Activated T-cell treated with anti-CD3 and anti-CD28 coated beads, Interleukin-2, amount 50 U/mL, for 4 hours (primary cell): ENCODE results near the gene FRMD5. TPM values are rescaled to one million over a fixed set of nuclear protein-coding genes. Genes with fewer than 3 reads are reported as not detected.

ENCODE experiments used
- ATAC-seq, 2 donors: fragments of 200-7000 bp; cut with Tn5 transposase; one replicate each; pipeline ENCODE4 v1.10.0; 2021
- DNase-seq: peaks from one replicate; pipeline ENCODE4 v3.0.0-alpha.2; 2020
- H3K27me3 Mint-ChIP-seq: one replicate; pipeline ENCODE4 v1.8.0; 2021; ENCODE audit warnings: low read depth, mixed read lengths
- H3K36me3 Mint-ChIP-seq: one replicate; pipeline ENCODE4 v1.8.0; 2022; ENCODE audit warnings: mixed read lengths; ENCODE audit not compliant: insufficient read depth
- H3K4me1 Mint-ChIP-seq: one replicate; pipeline ENCODE4 v1.8.0; 2021; ENCODE audit warnings: low read depth, mixed read lengths
- H3K4me3 Mint-ChIP-seq: one replicate; pipeline ENCODE4 v1.8.0; 2021; ENCODE audit warnings: mild to moderate bottlenecking, moderate library complexity, mixed read lengths
- H3K9me3 Mint-ChIP-seq: one replicate; pipeline ENCODE4 v1.8.0; 2021; ENCODE audit warnings: mixed read lengths
- total RNA-seq, 3 donors: library from RNA; stranded (reverse); gene quantifications; one replicate each; pipeline ENCODE4 v1.2.1, GENCODE V29; 2021

The FRMD5 gene
- total RNA-seq, 3 donors from 2014 or later: 0.13 TPM; not detected in 1

DNA sequence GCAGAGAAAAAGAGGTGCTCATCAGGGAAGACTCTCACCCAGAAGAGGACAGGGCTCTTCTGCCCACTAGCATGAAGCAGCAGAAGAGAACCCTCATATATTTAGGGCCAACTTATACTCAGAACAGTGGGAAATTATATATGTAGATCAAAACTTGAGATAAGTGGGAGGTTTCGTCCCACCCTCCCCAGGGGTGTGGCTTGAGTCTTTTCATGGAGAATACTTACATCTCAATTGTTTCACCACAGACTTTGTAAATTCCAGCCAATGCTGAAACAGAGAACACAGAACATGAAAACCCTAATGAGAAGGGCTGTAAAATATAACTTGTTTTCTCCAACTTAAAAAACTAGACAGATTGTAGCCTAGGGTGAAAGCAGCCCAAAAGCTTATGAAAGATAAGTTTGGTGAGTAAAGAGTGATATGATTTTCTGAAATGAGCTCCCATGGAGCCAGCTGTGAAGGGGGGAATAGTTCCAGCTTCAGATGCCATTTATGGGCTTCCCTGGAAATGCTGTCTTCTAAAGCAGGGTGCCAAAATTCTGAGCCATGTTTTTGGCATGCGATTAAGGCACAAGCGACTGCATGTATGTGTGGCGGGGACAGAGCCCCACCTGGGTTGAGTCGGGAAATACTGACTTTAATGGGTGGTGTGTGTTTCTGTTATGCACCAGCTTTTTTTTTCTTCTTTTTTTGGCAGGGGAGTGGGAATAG, 275.4 kb downstream of the FRMD5 start:
- H3K36me3 Mint-ChIP-seq: no peaks in the 10 kb centered on the region
- H3K4me1 Mint-ChIP-seq: no peaks in the 10 kb centered on the region
- no peak for ATAC-seq
- H3K27me3 Mint-ChIP-seq: no peaks in the 10 kb centered on the region
- no peak overlapping the region for H3K4me3 Mint-ChIP-seq
- DNase-seq: no peak
- H3K9me3 Mint-ChIP-seq: no peaks in the 10 kb centered on the region

DNA sequence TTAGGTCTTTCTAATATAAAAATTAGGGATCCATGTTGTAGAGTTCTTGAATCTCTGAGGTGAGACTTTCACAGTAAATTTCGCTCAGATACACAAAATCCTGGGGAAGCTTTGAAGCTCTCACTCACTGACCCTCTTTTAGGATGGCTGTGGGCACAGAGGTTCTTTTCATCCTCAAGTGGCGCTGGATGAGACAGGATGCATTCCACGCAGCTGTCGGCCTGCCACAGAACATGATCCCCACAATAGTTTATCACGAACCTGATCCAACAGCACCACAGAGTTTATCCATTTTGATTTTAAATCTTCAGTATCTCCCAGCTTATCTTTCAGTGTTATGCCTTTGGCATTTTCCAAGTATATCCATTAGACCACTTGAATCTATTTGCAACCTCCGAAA, 276.4 kb downstream of the FRMD5 start:
- Mint-ChIP-seq H3K9me3 (no peaks in the 10 kb centered on the region), H3K36me3 (no peaks in the 10 kb centered on the region), H3K4me3 (no peak overlapping the region), H3K27me3 (no peaks in the 10 kb centered on the region), H3K4me1 (no peaks in the 10 kb centered on the region)
- no peak for DNase-seq
- no peak for ATAC-seq

DNA sequence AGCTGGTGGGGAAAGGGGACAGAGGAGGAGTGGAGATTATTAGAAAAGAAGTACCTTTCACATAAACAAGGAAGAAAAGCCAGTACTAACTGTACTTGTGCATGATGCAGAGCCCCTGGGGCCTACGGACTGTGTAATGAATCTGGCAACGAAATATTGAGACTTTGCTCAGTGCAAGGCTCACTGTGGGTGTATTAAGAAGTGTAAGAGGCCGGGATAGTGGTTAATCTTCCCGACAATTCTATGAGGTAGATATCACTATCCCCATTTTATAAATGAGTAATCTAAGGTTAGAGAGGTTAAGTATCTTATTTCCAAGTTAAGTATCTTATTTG, 278.8 kb downstream of the FRMD5 start:
- H3K4me1 Mint-ChIP-seq: no peaks in the 10 kb centered on the region
- no peak for ATAC-seq

DNA sequence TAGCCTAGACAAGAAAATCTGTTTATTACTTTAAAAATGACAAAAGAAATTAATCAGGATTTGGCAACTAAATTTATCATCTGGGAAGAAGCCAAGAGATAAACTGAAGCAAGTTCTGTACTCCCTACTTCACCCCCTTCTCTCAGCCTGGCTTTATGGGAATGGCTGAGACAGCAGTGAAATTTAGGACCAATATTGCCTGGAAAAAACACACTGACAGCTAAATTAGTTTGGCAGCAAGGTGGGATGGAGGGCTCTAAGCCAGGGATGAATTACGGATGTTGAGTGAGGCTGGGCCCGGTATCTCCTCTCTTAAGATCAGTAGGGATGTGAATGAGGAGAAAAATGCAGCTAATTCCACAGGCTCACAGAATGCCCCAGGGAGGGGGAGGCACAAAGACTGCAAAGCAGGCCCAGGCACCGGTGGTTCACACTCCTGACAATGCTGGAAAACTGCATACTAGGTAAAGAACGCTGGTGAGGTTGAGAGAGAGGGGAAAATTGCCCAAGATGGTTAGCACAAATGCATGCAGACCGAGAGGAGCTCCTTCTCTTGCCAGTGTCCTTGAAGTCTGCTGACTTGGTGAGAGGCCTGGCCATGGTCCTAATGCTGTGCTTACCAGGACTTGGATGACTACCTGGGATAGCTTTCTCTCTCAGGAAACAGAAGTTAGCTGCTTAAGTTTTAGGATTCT, 279.3 kb downstream of the FRMD5 start:
- no peaks in the 10 kb centered on the region for H3K36me3 Mint-ChIP-seq
- no peaks in the 10 kb centered on the region for H3K9me3 Mint-ChIP-seq
- H3K4me3 Mint-ChIP-seq: no peak overlapping the region
- no peaks in the 10 kb centered on the region for H3K4me1 Mint-ChIP-seq
- DNase-seq (no peak), ATAC-seq (no peak)
- H3K27me3 Mint-ChIP-seq: no peaks in the 10 kb centered on the region

More for the DNA sequence above, 278.8 kb downstream of the FRMD5 start:
- H3K9me3 Mint-ChIP-seq: no peaks in the 10 kb centered on the region
- no peak overlapping the region for H3K4me3 Mint-ChIP-seq
- no peak for DNase-seq
- H3K27me3 Mint-ChIP-seq: no peaks in the 10 kb centered on the region
- no peaks in the 10 kb centered on the region for H3K36me3 Mint-ChIP-seq

DNA sequence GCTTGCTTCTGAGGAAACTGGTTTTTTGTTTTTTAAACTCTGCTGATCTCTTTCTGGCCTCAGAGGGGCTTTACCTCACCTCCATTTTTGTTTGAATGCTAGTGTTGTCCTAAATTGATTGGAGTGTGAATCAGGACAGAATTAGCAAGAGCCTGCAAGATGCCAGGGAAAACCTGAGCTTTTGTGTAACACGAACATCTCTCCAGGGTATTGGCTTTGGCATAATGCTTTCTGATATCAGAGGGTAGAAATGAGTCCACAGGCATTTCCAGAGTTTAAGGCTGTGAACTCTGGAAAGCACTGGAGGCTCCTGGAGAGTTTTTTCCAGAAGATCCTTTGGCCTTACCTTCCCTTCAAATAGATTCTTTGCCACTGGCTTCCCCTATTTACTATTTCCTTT, 281.1 kb downstream of the FRMD5 start:
- Mint-ChIP-seq H3K9me3 (no peaks in the 10 kb centered on the region), H3K36me3 (no peaks in the 10 kb centered on the region), H3K4me1 (no peaks in the 10 kb centered on the region), H3K27me3 (no peaks in the 10 kb centered on the region), H3K4me3 (no peak overlapping the region)
- ATAC-seq (no peak), DNase-seq (no peak)

DNA sequence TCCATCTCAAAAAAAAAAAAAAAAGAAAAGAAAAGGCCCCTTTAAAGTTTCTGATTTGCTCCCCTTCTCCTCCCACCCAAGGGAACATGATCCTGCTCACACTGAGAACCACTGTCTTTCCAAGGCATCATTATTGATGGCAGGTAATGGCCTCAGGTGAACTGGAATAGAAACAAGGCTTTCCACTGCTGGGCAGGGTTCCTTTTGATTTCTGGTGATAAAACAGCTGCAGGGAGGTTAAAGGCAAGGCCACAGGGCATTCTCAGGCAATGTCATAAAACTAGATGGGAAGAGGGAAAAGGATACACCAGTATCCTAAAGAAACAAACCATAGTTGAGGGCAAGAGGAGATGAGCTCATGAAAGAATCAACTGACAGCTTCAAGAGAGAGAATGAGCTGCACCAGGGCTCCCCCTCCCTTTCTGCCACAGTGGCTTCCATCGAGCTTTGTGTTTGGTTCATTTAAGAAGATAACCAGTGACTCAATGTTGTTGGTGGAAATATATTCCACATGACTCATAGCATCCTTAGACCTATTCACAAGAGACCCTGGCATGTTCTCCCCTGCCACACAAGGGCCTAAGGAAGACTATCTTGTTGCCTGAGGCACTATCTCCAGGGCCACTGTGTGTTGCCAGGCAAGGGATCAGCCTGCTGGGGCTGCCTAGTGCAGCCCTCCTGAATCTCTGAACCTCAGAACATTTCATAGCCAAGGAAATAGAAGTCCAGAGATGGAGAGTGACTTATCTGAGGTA, 281.9 kb downstream of the FRMD5 start:
- ATAC-seq (peak; percentile 35 to 43), DNase-seq (no peak)
- Mint-ChIP-seq H3K4me1 (no peaks in the 10 kb centered on the region), H3K4me3 (no peak overlapping the region), H3K27me3 (no peaks in the 10 kb centered on the region), H3K9me3 (no peaks in the 10 kb centered on the region), H3K36me3 (no peaks in the 10 kb centered on the region)

DNA sequence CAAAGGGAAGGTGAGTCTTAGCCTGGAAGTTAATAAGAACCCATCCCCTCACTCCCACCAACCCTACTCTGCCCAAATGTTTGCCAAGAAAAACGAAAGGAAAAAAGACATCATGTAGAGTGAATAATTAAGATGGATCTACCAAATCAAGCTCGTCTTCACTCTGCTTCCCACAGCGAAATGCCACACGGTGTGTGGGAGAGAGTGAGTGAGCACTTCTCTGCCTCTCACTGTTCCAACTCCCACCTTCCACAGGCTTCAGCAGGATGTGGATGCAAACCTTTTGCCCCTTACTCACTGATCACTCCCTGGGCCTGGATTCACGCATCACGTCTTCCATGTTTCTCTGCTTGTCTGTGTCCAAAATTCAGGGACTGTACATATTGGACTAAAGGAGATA, 282.9 kb downstream of the FRMD5 start:
- ATAC-seq: no peak
- no peaks in the 10 kb centered on the region for H3K36me3 Mint-ChIP-seq
- no peaks in the 10 kb centered on the region for H3K4me1 Mint-ChIP-seq
- H3K9me3 Mint-ChIP-seq: no peaks in the 10 kb centered on the region
- no peak overlapping the region for H3K4me3 Mint-ChIP-seq
- no peaks in the 10 kb centered on the region for H3K27me3 Mint-ChIP-seq
- DNase-seq: no peak

DNA sequence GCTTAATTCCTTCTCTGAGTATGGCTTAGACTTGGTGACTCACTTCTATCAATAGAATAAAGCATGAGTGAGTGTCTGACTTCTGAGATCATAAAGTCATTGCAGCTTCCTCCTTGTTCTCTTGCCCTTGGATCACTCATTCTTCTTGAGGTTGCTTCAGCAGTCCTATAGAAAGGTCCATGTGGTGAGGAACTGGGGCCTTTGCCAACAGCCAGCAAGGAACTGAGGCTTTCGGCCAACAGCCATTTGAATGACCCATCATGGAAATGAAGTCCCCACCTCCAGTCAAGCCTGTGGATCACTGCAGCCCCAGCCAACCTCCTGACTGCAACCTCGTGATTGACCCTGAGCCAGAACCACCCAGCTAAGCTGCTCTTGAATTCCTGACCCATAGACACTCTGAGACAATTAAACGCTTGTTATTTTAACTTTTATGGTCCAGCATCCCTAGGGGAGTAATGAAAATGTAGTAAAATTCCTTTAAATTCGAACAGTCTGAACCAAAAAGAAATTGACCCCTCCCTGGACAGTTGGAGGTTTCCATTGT, 283.8 kb downstream of the FRMD5 start:
- Mint-ChIP-seq H3K27me3 (no peaks in the 10 kb centered on the region), H3K36me3 (no peaks in the 10 kb centered on the region), H3K4me3 (no peak overlapping the region), H3K4me1 (no peaks in the 10 kb centered on the region), H3K9me3 (no peaks in the 10 kb centered on the region)
- DNase-seq (no peak), ATAC-seq (no peak)

DNA sequence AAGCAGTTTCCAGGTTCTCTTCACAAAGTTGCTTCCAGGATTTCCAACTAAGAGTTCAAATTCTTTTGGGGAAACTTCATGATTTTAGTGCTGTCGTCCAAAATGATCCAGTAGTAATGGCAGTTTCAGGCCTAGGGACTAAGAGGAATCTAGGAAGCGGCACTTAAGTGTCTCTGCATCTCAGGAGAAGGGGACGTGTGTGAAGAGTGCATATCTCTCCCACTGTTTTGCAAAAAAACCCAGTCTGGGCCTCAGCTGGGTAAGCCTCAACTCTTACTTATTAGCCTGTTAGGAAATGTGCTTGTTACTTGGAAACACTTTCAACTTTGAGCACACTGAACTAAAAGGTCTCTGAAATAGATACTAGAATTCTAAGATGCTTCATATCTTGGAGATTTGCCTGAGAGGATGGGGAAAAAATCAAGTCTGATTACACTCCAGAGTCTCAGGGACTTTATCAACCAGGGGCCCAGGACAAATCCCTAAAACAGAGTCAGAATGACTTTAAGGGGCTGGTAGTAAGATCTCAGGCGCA, 286.5 kb downstream of the FRMD5 start:
- no peaks in the 10 kb centered on the region for H3K9me3 Mint-ChIP-seq
- H3K36me3 Mint-ChIP-seq: no peaks in the 10 kb centered on the region
- DNase-seq (no peak), ATAC-seq (no peak)
- H3K4me3 Mint-ChIP-seq: no peak overlapping the region
- H3K27me3 Mint-ChIP-seq: no peaks in the 10 kb centered on the region
- H3K4me1 Mint-ChIP-seq: peaks cover 3% of the 10 kb centered on the region

DNA sequence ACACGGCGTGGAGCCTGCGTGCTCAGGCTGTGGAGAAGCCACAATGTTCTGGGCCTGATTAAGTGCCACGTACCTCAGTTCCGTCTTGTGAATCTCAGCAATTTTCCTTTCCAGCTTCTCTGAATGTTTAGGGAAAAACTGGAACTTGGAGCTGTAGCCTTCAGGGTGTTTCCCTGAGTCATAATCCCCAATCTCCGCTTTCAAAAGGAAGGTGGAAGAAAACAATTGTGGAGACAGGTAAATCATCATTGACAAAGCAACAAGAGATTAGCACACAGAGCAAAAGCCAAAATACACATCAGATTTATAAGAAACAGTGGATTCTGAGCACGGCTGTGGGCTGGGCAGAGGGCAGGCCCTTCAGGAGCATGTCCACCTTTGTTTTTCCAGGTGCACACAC, 289.3 kb downstream of the FRMD5 start:
- ATAC-seq: no peak
- Mint-ChIP-seq H3K4me1 (peaks cover 3% of the 10 kb centered on the region), H3K4me3 (no peak overlapping the region), H3K9me3 (no peaks in the 10 kb centered on the region), H3K27me3 (no peaks in the 10 kb centered on the region), H3K36me3 (no peaks in the 10 kb centered on the region)
- DNase-seq: no peak

DNA sequence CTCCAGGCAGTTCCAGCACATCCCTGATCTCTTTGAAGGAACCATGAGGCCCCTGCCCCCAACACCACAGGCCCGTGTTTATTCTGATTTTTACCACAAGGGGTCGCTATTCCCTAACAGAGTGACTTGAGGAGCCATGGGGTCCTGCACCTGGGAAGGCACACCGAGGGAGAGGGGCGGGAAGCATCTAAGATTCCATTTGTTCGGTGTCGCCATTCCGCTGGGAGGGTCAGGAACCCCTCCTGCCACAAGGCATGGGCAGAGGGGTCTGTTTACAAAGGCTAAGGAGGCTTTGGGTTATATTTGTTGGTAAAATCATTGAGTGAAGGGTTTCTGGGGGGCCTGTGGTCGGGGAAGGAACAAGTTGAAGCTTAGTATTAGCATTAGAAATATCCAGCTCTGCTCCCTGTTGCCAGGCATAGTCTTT, 291.2 kb downstream of the FRMD5 start:
- DNase-seq (peak; percentile 37), ATAC-seq (peak; percentile 76 to 86)
- no peaks in the 10 kb centered on the region for H3K27me3 Mint-ChIP-seq
- H3K9me3 Mint-ChIP-seq: no peaks in the 10 kb centered on the region
- peaks cover 3% of the 10 kb centered on the region for H3K4me1 Mint-ChIP-seq
- no peaks in the 10 kb centered on the region for H3K36me3 Mint-ChIP-seq
- H3K4me3 Mint-ChIP-seq: no peak overlapping the region

DNA sequence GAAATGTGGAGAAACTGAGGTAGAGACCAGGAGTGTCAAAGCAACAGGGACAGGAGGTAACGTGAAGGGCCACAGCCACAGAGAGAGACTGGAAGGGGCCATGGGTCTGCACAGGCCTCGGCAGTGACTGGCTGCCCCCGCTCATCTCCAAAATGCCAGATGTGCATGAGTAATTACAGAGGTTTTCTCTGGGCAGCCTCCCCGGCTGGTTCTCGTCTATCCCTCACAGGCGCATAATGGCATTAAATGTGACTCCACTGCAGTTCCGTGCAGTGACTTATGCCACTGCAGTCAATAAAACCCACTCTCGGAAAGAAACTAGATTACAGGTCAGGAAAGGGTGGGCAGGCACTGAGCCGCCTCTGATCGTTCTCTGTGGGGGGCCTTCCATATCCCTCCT, 293.6 kb downstream of the FRMD5 start:
- Mint-ChIP-seq H3K9me3 (no peaks in the 10 kb centered on the region), H3K4me1 (peaks cover 3% of the 10 kb centered on the region), H3K36me3 (no peaks in the 10 kb centered on the region), H3K27me3 (no peaks in the 10 kb centered on the region), H3K4me3 (no peak overlapping the region)
- ATAC-seq (no peak), DNase-seq (no peak)

DNA sequence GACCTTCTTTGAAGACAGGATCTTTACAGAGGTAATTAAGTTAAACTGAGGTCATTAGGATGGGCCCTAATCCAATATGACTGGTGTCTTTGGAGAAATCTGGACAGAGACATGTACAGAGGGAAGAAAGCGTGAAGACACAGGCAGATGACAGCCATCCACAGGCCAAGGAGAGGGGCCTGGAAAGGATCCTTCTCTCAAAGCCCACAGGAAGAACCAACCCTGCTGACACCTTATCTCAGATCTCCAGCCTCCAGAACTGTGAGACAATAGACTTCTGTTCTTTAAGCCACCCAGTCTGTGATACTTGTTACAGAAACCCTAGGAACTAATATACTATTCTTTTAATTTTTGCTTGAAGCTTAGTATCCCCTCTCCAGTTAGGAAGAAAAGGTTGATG, 294.1 kb downstream of the FRMD5 start:
- no peaks in the 10 kb centered on the region for H3K9me3 Mint-ChIP-seq
- H3K36me3 Mint-ChIP-seq: no peaks in the 10 kb centered on the region
- ATAC-seq (no peak), DNase-seq (no peak)
- H3K27me3 Mint-ChIP-seq: no peaks in the 10 kb centered on the region
- peaks cover 3% of the 10 kb centered on the region for H3K4me1 Mint-ChIP-seq
- no peak overlapping the region for H3K4me3 Mint-ChIP-seq

DNA sequence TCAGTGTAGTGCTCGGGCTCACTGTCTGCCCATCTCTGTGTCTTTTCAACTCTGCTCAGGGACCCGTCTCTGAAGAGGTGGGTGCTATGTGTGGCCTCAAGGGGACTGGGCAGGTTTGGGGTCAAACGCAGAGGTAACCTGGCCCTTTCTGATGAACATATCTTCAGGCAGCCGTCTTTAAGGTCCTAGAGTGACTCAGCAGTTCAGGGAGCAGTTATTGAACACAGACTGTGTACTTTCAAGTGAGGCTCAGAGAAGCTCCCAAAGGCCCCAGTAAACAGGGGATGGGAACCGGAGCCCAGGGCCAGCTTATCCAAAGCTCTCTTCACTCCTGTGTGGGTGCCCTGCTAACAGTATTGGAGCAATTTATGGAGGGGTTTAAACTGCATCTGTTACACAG, 295.1 kb downstream of the FRMD5 start:
- ATAC-seq (no peak), DNase-seq (no peak)
- no peak overlapping the region for H3K4me3 Mint-ChIP-seq
- no peaks in the 10 kb centered on the region for H3K27me3 Mint-ChIP-seq
- H3K4me1 Mint-ChIP-seq: peaks cover 2% of the 10 kb centered on the region
- H3K9me3 Mint-ChIP-seq: no peaks in the 10 kb centered on the region
- H3K36me3 Mint-ChIP-seq: no peaks in the 10 kb centered on the region
